Left cardiac atrium (tissue), 4 donors: Measurements from ENCODE around the gene TTYH2. TPM values are rescaled to one million over a fixed set of nuclear protein-coding genes. Genes with fewer than 3 reads are reported as not detected.

ENCODE experiments used
- ATAC-seq, 2 donors: fragments of 200-7000 bp; cut with Tn5 transposase; one replicate each; pipeline ENCODE4 v1.9.1; 2020; ENCODE audit warnings: mild to moderate bottlenecking in 2 of 2, moderate library complexity in 2 of 2
- DNase-seq: peaks from one replicate; pipeline ENCODE4 v3.0.0-alpha.2; 2020
- intact Hi-C, 2 donors: fragments of 100-400 bp; cut with DNase I; formaldehyde crosslinking; loops; one replicate each; pipeline versions ENCODE4 v1.14.1 to v1.15.1; 2022 to 2023
- total RNA-seq, 2 donors: library from RNA; stranded (reverse); fragmentation: NEBNext Ultra II Directional; extraction: Animal tissue kit (Norgen Biotek cat#: 25700); gene quantifications; one replicate each; pipeline ENCODE4 v1.2.1, GENCODE V29; 2021
- donor health status: DM: no; HTN: yes; CAD: no.
- donor health status: DM: no; HTN: yes; CAD: no; lungs with severe emphysema.
- donor health status: DM: yes; HTN: yes; CAD: no.
- donor health status: Dilated cardiomyopathy.

The TTYH2 gene
- total RNA-seq, 2 donors from 2014 or later: 15.6 to 23.3 TPM

DNA sequence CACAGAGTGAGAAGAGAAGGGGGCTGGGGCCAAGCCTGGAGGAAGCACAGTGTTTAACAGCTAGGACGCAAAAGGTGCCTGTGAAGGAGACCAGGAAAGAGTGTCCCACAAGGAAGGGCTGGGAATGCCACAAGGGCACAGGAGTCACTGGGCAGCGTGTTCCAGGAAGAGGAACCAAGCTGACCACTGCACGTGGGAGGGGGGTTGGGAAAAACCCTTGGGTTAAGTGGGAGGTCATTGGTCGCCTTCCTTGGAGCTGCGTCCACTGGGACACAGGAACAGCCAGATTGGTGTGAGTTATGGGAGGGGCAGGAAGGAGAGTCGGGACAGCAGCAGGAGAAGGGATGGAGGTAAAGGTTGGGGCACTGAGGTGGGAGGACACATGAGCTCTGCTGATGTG, 12.9 kb downstream of the TTYH2 start:
- ATAC-seq (no peak), DNase-seq (no peak)

GRCh38 chr17:74227271-74228080, 14.1 kb downstream of the TTYH2 start:
- ATAC-seq (no peak), DNase-seq (no peak)
- intact Hi-C loops: no loop called here

More for the DNA sequence above, 12.9 kb downstream of the TTYH2 start:
- intact Hi-C loops: no loop called here

DNA sequence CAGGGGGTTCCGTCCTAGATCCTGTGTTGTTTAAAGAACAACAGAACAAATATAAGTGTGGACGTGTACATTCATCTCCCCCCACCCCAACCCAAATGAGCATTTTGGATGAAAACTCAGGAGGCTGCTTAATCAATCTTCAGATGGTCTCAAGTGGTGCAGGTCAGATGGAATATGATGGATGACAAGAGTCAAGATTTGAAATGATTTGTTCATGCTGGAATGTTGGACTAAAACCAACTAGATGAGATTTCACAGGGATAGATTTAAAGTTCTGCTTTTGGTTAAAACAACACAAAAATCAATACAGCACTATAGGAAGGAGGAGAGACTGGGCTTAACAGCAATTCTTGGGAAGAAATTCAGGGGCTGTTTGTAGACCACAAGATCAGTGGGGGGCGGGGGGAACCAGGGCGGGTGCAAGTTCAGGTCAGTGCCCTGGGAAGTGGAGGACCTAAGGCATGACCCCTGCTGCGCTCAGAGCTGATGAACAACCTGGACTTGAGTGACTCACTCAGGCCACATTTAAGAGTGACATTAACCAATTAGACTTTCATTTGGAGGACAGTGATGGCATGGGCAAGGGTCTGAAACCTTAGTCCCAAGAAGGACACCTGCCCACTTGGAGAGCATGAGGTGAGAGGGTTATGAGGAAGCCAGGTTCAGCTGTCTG, 15.1 kb downstream of the TTYH2 start:
- intact Hi-C loops: no loop called here
- DNase-seq: no peak
- ATAC-seq: no peak

DNA sequence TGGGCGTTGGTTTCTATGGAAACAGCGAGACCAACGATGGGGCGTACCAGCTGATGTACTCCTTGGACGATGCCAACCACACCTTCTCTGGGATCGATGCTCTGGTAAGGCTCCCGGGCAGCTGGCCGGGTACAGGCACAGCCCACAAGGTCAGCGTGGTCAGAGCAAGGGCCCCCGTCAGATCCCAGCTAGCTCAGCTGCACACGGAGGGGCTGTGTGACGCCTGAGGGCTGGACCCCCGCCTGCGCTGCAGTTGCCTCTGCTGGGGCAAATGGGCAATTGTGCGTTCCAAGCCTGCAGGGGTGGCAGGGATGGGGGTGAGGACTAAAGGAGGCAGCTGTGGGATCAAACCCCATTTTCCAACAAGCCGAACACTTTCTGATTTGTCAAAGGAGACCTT, 17.5 kb downstream of the TTYH2 start:
- intact Hi-C loops: no loop called here
- ATAC-seq (no peak), DNase-seq (no peak)

GRCh38 chr17:74231928-74232907, 18.8 kb downstream of the TTYH2 start:
- no peak for DNase-seq
- intact Hi-C loops: no loop called here
- ATAC-seq: no peak

GRCh38 chr17:74233937-74234336, 20.6 kb downstream of the TTYH2 start:
- no peak for ATAC-seq
- intact Hi-C loops: no loop called here
- DNase-seq: no peak

GRCh38 chr17:74234486-74234885, 21.1 kb downstream of the TTYH2 start:
- DNase-seq: no peak
- intact Hi-C loops: no loop called here
- ATAC-seq: no peak

DNA sequence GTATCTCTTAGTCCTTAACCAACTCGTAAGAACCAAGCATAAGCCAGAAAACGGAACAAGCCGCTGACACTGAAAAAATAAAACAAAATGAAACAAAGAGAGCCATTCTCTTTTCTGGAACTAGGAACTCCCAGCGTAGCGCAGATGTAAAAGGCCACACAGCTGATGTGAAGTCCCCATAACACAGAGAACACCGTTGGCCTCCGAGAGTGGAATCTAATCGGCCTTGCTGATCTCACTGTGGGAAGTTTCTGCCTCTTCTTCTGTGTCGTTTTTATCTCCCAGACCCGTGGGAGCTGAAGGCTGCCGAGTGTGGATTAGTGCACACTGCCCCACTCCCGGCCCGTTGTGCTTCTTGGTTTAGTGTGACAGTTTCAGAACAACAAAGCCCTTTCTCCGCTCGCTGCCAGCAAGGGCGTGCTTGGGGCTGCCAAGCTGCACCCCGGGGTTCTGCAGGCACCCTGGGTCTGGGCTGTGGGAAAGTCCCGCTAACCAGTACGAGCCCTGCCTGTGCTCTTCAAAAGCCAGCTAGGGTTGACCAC, 21.7 kb downstream of the TTYH2 start:
- ATAC-seq (peak in 1 of 2 donors; percentile 10), DNase-seq (no peak)
- intact Hi-C loops: no loop called here

DNA sequence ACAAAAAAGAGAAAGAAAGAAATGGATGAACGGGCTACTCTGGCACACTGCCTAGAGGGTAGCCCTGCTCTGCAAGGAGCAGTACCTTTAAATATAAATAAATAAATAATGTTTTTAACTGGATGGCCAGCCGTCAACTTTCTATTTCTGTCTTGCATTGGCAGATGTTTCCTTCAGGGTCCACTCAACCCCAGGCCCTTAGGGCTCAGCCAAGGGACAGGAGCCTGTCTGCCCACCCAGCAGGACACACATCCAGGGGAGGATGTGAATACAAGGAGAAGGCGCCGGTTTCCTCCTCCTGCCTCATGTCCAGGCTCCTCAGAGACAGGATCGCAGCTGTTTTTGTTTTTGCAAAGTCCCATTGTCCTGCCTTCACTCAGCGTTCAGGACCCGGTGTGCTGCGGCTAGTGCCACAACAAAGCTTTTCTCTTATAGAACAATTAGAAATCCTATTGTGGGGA, 22.6 kb downstream of the TTYH2 start:
- ATAC-seq (peak in 1 of 2 donors; percentile 13), DNase-seq (no peak)
- intact Hi-C loops: no loop called here

- DNase-seq: no peak
- intact Hi-C loops: no loop called here
- no peak for ATAC-seq
Observed at GRCh38 chr17:74237321-74237720, 23.9 kb downstream of the TTYH2 start.

DNA sequence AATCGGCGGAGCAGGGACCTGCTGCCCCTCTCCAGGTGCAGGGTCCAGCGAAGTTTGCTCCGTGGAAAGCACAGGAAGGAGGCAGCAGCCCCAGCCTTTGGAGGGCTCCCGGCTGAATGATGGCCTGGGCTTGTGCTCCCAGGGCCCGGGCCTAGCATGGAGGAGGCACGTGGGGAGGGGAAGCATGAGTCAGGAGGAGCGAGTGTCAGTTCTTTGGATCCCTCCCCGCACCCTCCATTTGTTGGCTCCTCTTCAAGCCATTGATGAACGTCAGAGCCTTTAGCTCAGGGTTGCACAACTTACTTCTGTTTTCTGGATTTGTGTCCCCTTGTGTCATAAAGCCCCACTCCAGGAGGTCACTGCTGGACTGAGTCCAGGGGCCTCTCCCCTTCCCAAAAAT, 25.8 kb downstream of the TTYH2 start:
- ATAC-seq (no peak), DNase-seq (peak; percentile 54)
- intact Hi-C loops: no loop called here

- DNase-seq: peak; percentile 71
- intact Hi-C loops: loop anchor here in 1 of 2 donors (10.0 kb wide), 1 partner anchor 54 kb away; no protein-coding TSS in a partner anchor
- peak; percentile 20 to 44 for ATAC-seq
Observed at GRCh38 chr17:74240618-74241205, 27.3 kb downstream of the TTYH2 start.

GRCh38 chr17:74241431-74241830, 28.1 kb downstream of the TTYH2 start:
- intact Hi-C loops: loop anchor here in 1 of 2 donors (10.0 kb wide), 1 partner anchor 53 kb away; no protein-coding TSS in a partner anchor
- ATAC-seq: peak; percentile 32 to 62
- peak; percentile 48 for DNase-seq

DNA sequence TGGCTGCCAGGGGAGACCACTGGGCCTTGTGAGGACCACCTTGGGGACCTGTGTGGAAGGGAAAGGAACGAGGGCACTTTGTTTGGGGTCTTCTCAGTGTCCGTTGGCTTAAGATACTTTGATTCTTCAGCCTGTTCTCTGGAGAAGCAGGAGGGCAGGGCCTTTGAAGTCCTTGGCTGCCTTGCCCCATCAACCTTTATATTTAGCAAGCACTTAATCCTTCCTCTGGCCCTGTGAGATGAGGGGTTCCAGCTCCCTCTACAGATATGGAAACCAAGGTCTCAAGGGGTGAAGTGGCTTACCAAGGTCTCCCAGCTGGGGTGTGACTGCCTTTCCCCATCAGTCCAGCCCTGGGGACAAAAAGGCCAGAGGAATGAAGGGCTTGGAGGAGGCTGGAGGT, 28.5 kb downstream of the TTYH2 start:
- intact Hi-C loops: loop anchor here in 1 of 2 donors (10.0 kb wide), 1 partner anchor 53 kb away; no protein-coding TSS in a partner anchor
- DNase-seq (no peak), ATAC-seq (peak in 1 of 2 donors; percentile 3)

DNA sequence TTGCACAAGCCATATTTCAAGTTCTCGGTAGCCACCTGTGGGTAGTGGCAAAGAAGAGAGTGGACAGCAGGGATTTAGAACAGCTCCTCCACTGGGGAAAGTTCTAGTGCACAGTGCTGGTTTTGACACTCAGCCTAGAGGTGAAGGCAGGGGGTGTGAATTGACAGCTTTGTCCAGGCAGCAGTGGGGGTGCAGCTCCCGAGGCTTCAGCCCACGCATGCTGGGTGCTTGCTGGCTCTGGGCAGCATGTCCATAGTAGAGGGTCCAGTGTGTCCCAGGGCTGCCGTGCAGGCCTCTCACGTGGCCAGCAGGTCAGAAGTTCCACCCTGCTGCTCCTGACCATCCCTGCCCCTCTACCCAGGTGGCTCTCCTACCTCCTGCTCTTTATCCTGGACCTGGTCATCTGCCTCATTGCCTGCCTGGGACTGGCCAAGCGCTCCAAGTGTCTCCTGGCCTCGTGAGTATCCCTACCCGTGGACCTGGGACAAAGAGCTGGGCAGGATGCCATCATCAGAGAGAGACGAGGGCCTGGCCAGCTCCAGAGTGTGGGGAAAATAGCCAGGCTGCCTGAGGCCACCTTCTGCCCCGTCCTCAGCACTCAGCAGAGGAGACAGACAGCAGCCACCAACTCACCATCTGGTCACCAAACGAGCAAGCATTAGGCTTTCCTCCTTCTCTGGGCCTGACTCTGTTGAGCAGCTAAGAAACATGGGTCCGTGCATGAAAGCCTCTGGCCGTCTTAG, 29.8 kb downstream of the TTYH2 start:
- ATAC-seq (peak; percentile 74 to 86), DNase-seq (peak; percentile 70)
- intact Hi-C loops: loop anchor here in 1 of 2 donors (10.0 kb wide), 1 partner anchor 52 kb away; no protein-coding TSS in a partner anchor

GRCh38 chr17:74244128-74244527, 30.8 kb downstream of the TTYH2 start:
- no peak for ATAC-seq
- intact Hi-C loops: loop anchor here in 1 of 2 donors (10.0 kb wide), 1 partner anchor 51 kb away; no protein-coding TSS in a partner anchor
- DNase-seq: no peak

GRCh38 chr17:74244548-74244947, 31.2 kb downstream of the TTYH2 start:
- DNase-seq (no peak), ATAC-seq (no peak)
- intact Hi-C loops: loop anchor here in 1 of 2 donors (10.0 kb wide), 1 partner anchor 50 kb away; no protein-coding TSS in a partner anchor
